Mesendoderm (in vitro differentiated cells): Measurements from ENCODE around the gene RPA3.

Experiments
- DNase-seq: peaks from one replicate; pipeline ENCODE4 v3.0.0; 2013
- H2AK5ac ChIP-seq: 2 replicates; pipeline ENCODE4 v1.6.1; 2013; ENCODE audit warnings: low read length, inconsistent platforms
- H2BK120ac ChIP-seq: 2 replicates; pipeline ENCODE4 v1.6.1; 2013; ENCODE audit warnings: low read depth, mild to moderate bottlenecking, low read length, moderate library complexity, mixed read lengths
- H2BK15ac ChIP-seq: replicated peaks from 2 replicates; pipeline ENCODE4 v1.6.1; 2013; ENCODE audit warnings: low read depth, mild to moderate bottlenecking, moderate library complexity
- H2BK5ac ChIP-seq: 2 replicates; pipeline ENCODE4 v1.6.1; 2013; ENCODE audit warnings: low read length, inconsistent platforms
- H3K18ac ChIP-seq: 2 replicates; pipeline ENCODE4 v1.6.1; 2013; ENCODE audit warnings: mild to moderate bottlenecking, low read length, mixed read lengths
- H3K23ac ChIP-seq: one replicate; pipeline ENCODE4 v1.6.1; 2013; ENCODE audit warnings: low read length
- H3K27ac ChIP-seq: 2 replicates; pipeline ENCODE4 v1.5.1; 2013; ENCODE audit warnings: low read depth, mild to moderate bottlenecking, inconsistent platforms, low read length, moderate library complexity
- H3K27me3 ChIP-seq: 2 replicates; pipeline ENCODE4 v1.6.1; 2013; ENCODE audit warnings: low read length, control low read depth, mild to moderate bottlenecking, inconsistent platforms; ENCODE audit not compliant: insufficient read depth, poor library complexity
- H3K36me3 ChIP-seq: 2 replicates; pipeline ENCODE4 v1.6.1; 2013; ENCODE audit warnings: low read length, inconsistent platforms; ENCODE audit not compliant: control insufficient read depth, insufficient read depth
- H3K4ac ChIP-seq: one replicate; pipeline ENCODE4 v1.6.1; 2013; ENCODE audit warnings: low read depth, mild to moderate bottlenecking, low read length, moderate library complexity
- H3K4me1 ChIP-seq: 2 replicates; pipeline ENCODE4 v1.6.1; 2013; ENCODE audit warnings: low read depth, low read length, inconsistent platforms; ENCODE audit not compliant: control insufficient read depth
- H3K4me2 ChIP-seq: 2 replicates; pipeline ENCODE4 v1.6.1; 2013; ENCODE audit warnings: low read length
- H3K4me3 ChIP-seq: 2 replicates; pipeline ENCODE4 v1.5.1; 2013; ENCODE audit warnings: mild to moderate bottlenecking, low read length
- H3K56ac ChIP-seq: one replicate; pipeline ENCODE4 v1.6.1; 2013; ENCODE audit warnings: low read length
- H3K79me1 ChIP-seq: 2 replicates; pipeline ENCODE4 v1.6.1; 2013; ENCODE audit warnings: low read length, inconsistent platforms
- H3K79me2 ChIP-seq: 2 replicates; pipeline ENCODE4 v1.6.1; 2013; ENCODE audit warnings: mild to moderate bottlenecking, low read length; ENCODE audit not compliant: control insufficient read depth, insufficient read depth
- H3K9ac ChIP-seq: 2 replicates; pipeline ENCODE4 v1.6.1; 2013; ENCODE audit warnings: low read length, inconsistent platforms
- H4K5ac ChIP-seq: one replicate; pipeline ENCODE4 v1.6.1; 2013; ENCODE audit warnings: low read length
- H4K8ac ChIP-seq: one replicate; pipeline ENCODE4 v1.6.1; 2013; ENCODE audit warnings: low read depth, mild to moderate bottlenecking, control low read depth, low read length, moderate library complexity
- WGBS: extraction: QIAGEN DNeasy Blood & Tissue Kit; methylation state at CpG from one replicate; pipeline ENCODE4 v1.1.7; 2013; ENCODE audit warnings: low lambda C conversion rate, missing lambda C conversion rate; ENCODE audit not compliant: insufficient coverage; ENCODE audit errors: extremely low coverage; 5-methylcytosine and 5-hydroxymethylcytosine counted together

Gene RPA3

DNA sequence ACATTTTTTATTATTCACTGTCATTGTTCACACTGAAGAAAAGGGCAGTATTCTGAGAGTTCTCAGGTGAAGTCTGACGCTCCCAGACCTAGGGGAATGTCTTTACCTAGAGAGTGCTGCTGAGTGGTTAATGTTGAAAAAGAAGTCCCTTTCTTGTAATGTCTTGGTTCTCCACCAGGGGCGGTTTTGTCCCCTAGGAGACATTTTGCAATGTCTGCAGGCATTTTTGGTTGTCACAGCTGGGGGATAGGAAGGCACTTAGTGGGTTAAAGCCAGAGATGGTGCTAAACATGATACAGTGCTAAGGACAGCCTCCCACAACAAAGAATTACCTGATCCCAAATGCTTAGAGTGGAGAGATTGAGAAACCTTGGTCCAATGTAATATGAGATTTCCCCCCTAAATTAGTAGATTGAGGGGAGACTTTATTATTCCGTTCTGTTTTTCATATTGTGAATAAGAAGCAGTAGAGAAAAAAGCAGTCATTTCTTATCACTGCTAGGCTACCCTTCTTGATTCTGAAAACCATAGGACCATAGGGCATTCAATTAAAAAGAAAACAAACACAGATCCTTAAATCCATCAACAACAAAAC, 64.7 kb downstream of the RPA3 start:
- H3K23ac ChIP-seq: no peak overlapping the region
- no peak overlapping the region for H2AK5ac ChIP-seq
- H2BK15ac ChIP-seq: no peak overlapping the region
- no peak overlapping the region for H3K9ac ChIP-seq
- H4K5ac ChIP-seq: no peak overlapping the region
- no peaks in the 10 kb centered on the region for H3K27me3 ChIP-seq
- no peak overlapping the region for H3K18ac ChIP-seq
- no peak overlapping the region for H3K4me2 ChIP-seq
- no peak overlapping the region for H3K56ac ChIP-seq
- peaks cover 2% of the 10 kb centered on the region for H3K79me1 ChIP-seq
- no peak overlapping the region for H2BK120ac ChIP-seq
- H3K4ac ChIP-seq: no peak overlapping the region
- H4K8ac ChIP-seq: no peak overlapping the region
- H3K27ac ChIP-seq: no peak overlapping the region
- no peaks in the 10 kb centered on the region for H3K79me2 ChIP-seq
- no peaks in the 10 kb centered on the region for H3K36me3 ChIP-seq
- no CpG with 5 or more reads among the region's 3 CpGs for WGBS
- no peak overlapping the region for H2BK5ac ChIP-seq
- peak; percentile 85 for DNase-seq
- H3K4me3 ChIP-seq: no peak overlapping the region
- H3K4me1 ChIP-seq: no peaks in the 10 kb centered on the region

DNA sequence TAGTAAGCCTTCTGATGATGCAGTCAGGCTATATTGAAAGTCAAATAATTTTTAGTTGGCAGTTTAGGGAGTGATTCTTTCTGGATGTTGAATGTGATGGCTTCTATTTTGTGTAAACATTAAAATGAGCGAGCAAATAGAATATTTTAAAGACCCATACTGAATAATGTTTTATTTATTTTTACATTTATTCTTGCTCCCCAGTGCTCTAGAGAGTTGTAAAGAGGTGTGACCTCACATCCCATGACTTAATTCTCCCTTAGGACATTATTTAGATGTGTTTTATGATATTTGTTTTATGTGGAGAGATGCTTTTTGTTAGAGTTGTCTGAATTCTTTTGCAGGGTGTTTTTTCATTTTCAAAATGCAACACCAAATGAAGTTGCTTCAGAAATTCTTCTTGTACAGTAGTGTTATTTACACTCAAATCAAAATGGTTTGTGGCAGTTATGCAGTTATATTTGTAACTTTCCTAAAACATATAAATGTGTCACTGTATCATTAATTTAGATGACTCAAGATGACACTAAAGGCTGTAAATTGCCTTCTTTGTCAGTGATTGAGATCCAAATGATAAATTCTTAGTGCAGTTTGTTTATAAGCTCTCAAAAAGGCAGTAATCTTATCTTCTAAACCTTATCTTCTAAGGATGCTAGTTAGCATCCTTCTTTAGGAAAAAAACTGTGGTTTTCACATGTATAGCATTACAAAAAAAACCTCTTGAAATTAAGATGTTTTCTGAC, 65.4 kb downstream of the RPA3 start:
- Histone ChIP-seq H2BK5ac (no peak overlapping the region), H4K5ac (no peak overlapping the region), H3K9ac (no peak overlapping the region), H2BK120ac (no peak overlapping the region), H3K27ac (no peak overlapping the region), H3K23ac (no peak overlapping the region), H3K36me3 (no peaks in the 10 kb centered on the region), H3K79me1 (peaks cover 2% of the 10 kb centered on the region), H3K56ac (no peak overlapping the region), H3K79me2 (no peaks in the 10 kb centered on the region), H4K8ac (no peak overlapping the region), H2BK15ac (no peak overlapping the region), H3K4me3 (no peak overlapping the region), H3K27me3 (no peaks in the 10 kb centered on the region), H2AK5ac (no peak overlapping the region), H3K4ac (no peak overlapping the region), H3K18ac (no peak overlapping the region), H3K4me1 (no peaks in the 10 kb centered on the region), H3K4me2 (no peak overlapping the region)
- no peak for DNase-seq
- WGBS: no CpG with 5 or more reads among the region's 1 CpG

DNA sequence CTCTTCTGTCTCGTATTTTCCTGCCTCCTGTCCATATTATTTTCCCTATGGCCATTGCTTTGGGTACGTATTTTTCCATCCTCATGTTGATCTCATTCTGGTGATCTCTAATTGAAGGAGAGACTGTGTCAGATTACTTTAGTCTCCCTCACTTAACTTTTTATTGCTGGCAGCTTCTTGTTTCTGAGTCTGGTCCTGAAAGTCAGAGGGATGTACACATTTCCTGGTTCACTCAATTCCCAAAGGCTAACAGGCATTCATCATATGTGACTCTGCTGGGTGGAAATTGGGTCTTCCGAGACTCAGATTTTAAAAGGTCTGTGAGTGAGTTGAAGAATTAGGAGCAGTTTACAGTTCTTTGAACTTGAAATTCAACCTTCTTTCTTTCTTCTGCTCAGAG, 66.9 kb downstream of the RPA3 start:
- Histone ChIP-seq H2BK15ac (no peak overlapping the region), H3K4ac (no peak overlapping the region), H4K5ac (no peak overlapping the region), H3K79me2 (no peaks in the 10 kb centered on the region), H3K56ac (no peak overlapping the region), H2AK5ac (no peak overlapping the region), H3K27ac (no peak overlapping the region), H3K4me2 (no peak overlapping the region), H3K23ac (no peak overlapping the region), H3K36me3 (no peaks in the 10 kb centered on the region), H3K18ac (no peak overlapping the region), H3K4me3 (no peak overlapping the region), H2BK5ac (no peak overlapping the region), H2BK120ac (no peak overlapping the region), H3K4me1 (no peaks in the 10 kb centered on the region), H3K79me1 (peaks cover 4% of the 10 kb centered on the region), H3K27me3 (no peaks in the 10 kb centered on the region), H4K8ac (no peak overlapping the region), H3K9ac (no peak overlapping the region)
- no CpG with 5 or more reads among the region's 3 CpGs for WGBS
- no peak for DNase-seq

DNA sequence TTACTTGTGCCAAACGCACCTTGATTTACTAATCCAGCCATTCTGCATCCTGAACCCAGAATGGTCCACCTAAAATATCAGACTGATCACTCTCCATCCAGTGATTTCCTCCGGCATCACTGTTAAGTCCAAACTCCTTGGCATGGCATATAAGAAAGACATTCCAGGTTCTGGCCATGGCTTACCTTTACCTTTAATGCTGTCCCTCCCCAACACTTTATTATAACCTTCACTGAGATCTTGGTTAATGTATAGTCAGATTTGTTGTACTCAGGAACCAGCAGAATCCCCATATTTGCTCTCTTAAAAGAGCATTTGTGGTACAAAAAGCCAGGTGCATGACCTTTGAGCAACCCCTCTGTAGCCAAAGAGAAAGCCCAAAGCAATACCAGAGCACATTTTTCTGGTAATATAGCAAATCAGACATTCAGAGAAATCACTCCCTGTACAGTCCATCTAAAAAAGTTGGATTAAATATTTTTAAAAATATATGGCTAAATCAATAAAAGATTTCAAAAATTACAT, 67.7 kb downstream of the RPA3 start:
- no peak overlapping the region for H4K8ac ChIP-seq
- H3K36me3 ChIP-seq: no peaks in the 10 kb centered on the region
- H3K79me1 ChIP-seq: peaks cover 7% of the 10 kb centered on the region
- no peak overlapping the region for H3K56ac ChIP-seq
- H4K5ac ChIP-seq: no peak overlapping the region
- H3K23ac ChIP-seq: no peak overlapping the region
- WGBS: no CpG with 5 or more reads among the region's 2 CpGs
- no peak overlapping the region for H2AK5ac ChIP-seq
- DNase-seq: no peak
- no peak overlapping the region for H2BK120ac ChIP-seq
- no peak overlapping the region for H3K4ac ChIP-seq
- H3K4me3 ChIP-seq: no peak overlapping the region
- no peaks in the 10 kb centered on the region for H3K79me2 ChIP-seq
- no peak overlapping the region for H3K9ac ChIP-seq
- no peaks in the 10 kb centered on the region for H3K27me3 ChIP-seq
- no peak overlapping the region for H3K18ac ChIP-seq
- no peak overlapping the region for H2BK15ac ChIP-seq
- H3K4me2 ChIP-seq: no peak overlapping the region
- H3K4me1 ChIP-seq: no peaks in the 10 kb centered on the region
- H2BK5ac ChIP-seq: no peak overlapping the region
- no peak overlapping the region for H3K27ac ChIP-seq

DNA sequence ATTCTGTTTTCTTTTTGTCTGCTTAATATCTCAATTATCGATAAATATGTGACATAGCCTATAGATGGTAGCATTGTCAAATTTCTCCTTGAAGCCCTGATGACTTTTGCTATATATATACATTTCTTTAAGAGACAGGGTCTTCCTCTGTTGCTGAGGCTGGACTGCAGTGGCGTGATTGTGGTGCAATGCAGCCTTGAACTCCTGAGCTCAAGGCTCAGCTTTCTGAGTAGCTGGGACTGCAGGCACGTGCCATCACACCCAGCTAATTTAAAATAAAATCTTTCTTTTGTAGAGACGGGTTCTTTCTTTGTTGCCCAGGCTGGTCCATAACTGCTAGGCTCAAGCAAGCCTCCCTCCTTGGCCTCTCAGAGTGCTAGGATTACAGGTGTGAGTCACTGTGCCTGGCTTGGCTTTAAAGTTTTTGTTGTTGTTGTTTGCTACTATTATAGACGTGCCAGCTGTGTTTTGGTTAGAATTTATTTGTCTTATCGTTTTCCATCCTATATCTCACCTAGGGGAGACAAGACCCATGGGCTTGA, 70.8 kb downstream of the RPA3 start:
- Histone ChIP-seq H3K27me3 (no peaks in the 10 kb centered on the region), H3K4me3 (no peak overlapping the region), H3K27ac (no peak overlapping the region), H3K4me1 (no peaks in the 10 kb centered on the region), H3K4ac (no peak overlapping the region), H3K4me2 (no peak overlapping the region), H4K8ac (no peak overlapping the region), H3K36me3 (no peaks in the 10 kb centered on the region), H2BK15ac (no peak overlapping the region), H3K23ac (no peak overlapping the region), H3K79me2 (peaks cover 2% of the 10 kb centered on the region), H3K79me1 (peaks cover 7% of the 10 kb centered on the region), H2BK5ac (no peak overlapping the region), H3K18ac (no peak overlapping the region), H4K5ac (no peak overlapping the region), H3K9ac (no peak overlapping the region), H2BK120ac (no peak overlapping the region), H3K56ac (no peak overlapping the region), H2AK5ac (no peak overlapping the region)
- DNase-seq: no peak
- no CpG with 5 or more reads among the region's 6 CpGs for WGBS
